H9 (cell line): ENCODE data around the gene DUSP28. TPM values are rescaled to one million over a fixed set of nuclear protein-coding genes. Genes with fewer than 3 reads are reported as not detected.

ENCODE experiments used
- DNase-seq: peaks from one replicate; pipeline ENCODE4 v3.0.0-alpha.2; 2017
- H2AFZ ChIP-seq: one replicate; pipeline ENCODE4 v1.6.1; 2013; ENCODE audit warnings: mild to moderate bottlenecking, low read length, control low read depth, moderate library complexity
- H2AK5ac ChIP-seq: 2 replicates; pipeline ENCODE4 v1.6.1; 2013; ENCODE audit warnings: low read length, control low read depth, mixed read lengths; ENCODE audit not compliant: insufficient read length
- H2BK120ac ChIP-seq: one replicate; pipeline ENCODE4 v1.6.1; 2013; ENCODE audit warnings: low read depth, mild to moderate bottlenecking, low read length, control low read depth, inconsistent platforms; ENCODE audit not compliant: poor library complexity, severe bottlenecking
- H2BK12ac ChIP-seq: 2 replicates; pipeline ENCODE4 v1.6.1; 2013; ENCODE audit warnings: low read length, control low read depth, mixed read lengths, low read depth; ENCODE audit not compliant: insufficient read length
- H2BK15ac ChIP-seq: 2 replicates; pipeline ENCODE4 v1.6.1; 2013; ENCODE audit warnings: low read depth, low read length, control low read depth
- H2BK20ac ChIP-seq: one replicate; pipeline ENCODE4 v1.6.1; 2013; ENCODE audit warnings: low read depth, mild to moderate bottlenecking, low read length, control low read depth, inconsistent platforms; ENCODE audit not compliant: poor library complexity, severe bottlenecking
- H2BK5ac ChIP-seq: 2 replicates; pipeline ENCODE4 v1.6.1; 2013; ENCODE audit warnings: low read length, control low read depth, mixed read lengths; ENCODE audit not compliant: insufficient read length
- H3K14ac ChIP-seq: 2 replicates; pipeline ENCODE4 v1.6.1; 2013; ENCODE audit warnings: low read length, control low read depth; ENCODE audit not compliant: insufficient read depth
- H3K18ac ChIP-seq: 2 replicates; pipeline ENCODE4 v1.6.1; 2013; ENCODE audit warnings: low read depth, mild to moderate bottlenecking, mixed read lengths, low read length, control low read depth; ENCODE audit not compliant: insufficient read length
- H3K23ac ChIP-seq: 2 replicates; pipeline ENCODE4 v1.6.1; 2013; ENCODE audit warnings: low read length, control low read depth, mixed read lengths, low read depth; ENCODE audit not compliant: insufficient read length
- H3K23me2 ChIP-seq: 2 replicates; pipeline ENCODE4 v1.6.1; 2013; ENCODE audit warnings: low read depth, mild to moderate bottlenecking, mixed read lengths, low read length, control low read depth; ENCODE audit not compliant: insufficient read length, poor library complexity, severe bottlenecking
- H3K27ac ChIP-seq: 2 replicates; pipeline ENCODE4 v1.5.1; 2013; ENCODE audit warnings: low read length, control low read depth, mixed read lengths, low read depth; ENCODE audit not compliant: insufficient read length
- H3K27me3 ChIP-seq: 2 replicates; pipeline ENCODE4 v1.6.1; 2013; ENCODE audit warnings: low read length, control low read depth, inconsistent platforms; ENCODE audit not compliant: insufficient read depth
- H3K4ac ChIP-seq: 2 replicates; pipeline ENCODE4 v1.6.1; 2013; ENCODE audit warnings: low read depth, mild to moderate bottlenecking, control low read depth, inconsistent platforms, low read length, moderate library complexity
- H3K4me1 ChIP-seq: 2 replicates; pipeline ENCODE4 v1.6.1; 2013; ENCODE audit warnings: low read length, control low read depth, inconsistent platforms; ENCODE audit not compliant: insufficient read depth
- H3K4me2 ChIP-seq: 2 replicates; pipeline ENCODE4 v1.6.1; 2013; ENCODE audit warnings: low read length, control low read depth, mixed read lengths; ENCODE audit not compliant: insufficient read length, insufficient read depth
- H3K56ac ChIP-seq: 2 replicates; pipeline ENCODE4 v1.6.1; 2013; ENCODE audit warnings: low read depth, mild to moderate bottlenecking, mixed read lengths, low read length, control low read depth; ENCODE audit not compliant: insufficient read length
- H3K79me1 ChIP-seq: 2 replicates; pipeline ENCODE4 v1.6.1; 2013; ENCODE audit warnings: low read depth, mild to moderate bottlenecking, moderate library complexity, low read length, control low read depth, inconsistent platforms; ENCODE audit not compliant: insufficient read depth, poor library complexity, severe bottlenecking
- H3K79me2 ChIP-seq: 2 replicates; pipeline ENCODE4 v1.6.1; 2013; ENCODE audit warnings: low read length, control low read depth, inconsistent platforms; ENCODE audit not compliant: insufficient read depth
- H3K9ac ChIP-seq: 2 replicates; pipeline ENCODE4 v1.6.1; 2013; ENCODE audit warnings: low read length, control low read depth, mixed read lengths; ENCODE audit not compliant: insufficient read length; ENCODE audit errors: extremely low read depth
- H3K9me3 ChIP-seq: one replicate; pipeline ENCODE4 v1.6.1; 2013; ENCODE audit warnings: low read depth, low read length, inconsistent platforms; ENCODE audit not compliant: control insufficient read depth
- H3T11ph ChIP-seq: one replicate; pipeline ENCODE4 v1.6.1; 2013; ENCODE audit warnings: mild to moderate bottlenecking, low read length, control low read depth, inconsistent platforms
- H4K20me1 ChIP-seq: one replicate; pipeline ENCODE4 v1.6.1; 2013; ENCODE audit not compliant: control insufficient read depth, insufficient read length, insufficient read depth
- H4K5ac ChIP-seq: 2 replicates; pipeline ENCODE4 v1.6.1; 2013; ENCODE audit warnings: low read depth, mild to moderate bottlenecking, mixed read lengths, low read length, control low read depth; ENCODE audit not compliant: insufficient read length
- H4K8ac ChIP-seq: replicated peaks from 2 replicates; pipeline ENCODE4 v1.6.1; 2013; ENCODE audit warnings: low read length, control low read depth, mixed read lengths, low read depth; ENCODE audit not compliant: insufficient read length
- H4K91ac ChIP-seq: 2 replicates; pipeline ENCODE4 v1.6.1; 2013; ENCODE audit warnings: low read depth, mild to moderate bottlenecking, moderate library complexity, mixed read lengths, low read length, control low read depth; ENCODE audit not compliant: insufficient read length
- H3K27ac Mint-ChIP-seq, 3 experiments: 2 replicates in 2 of 3; 3 replicates in 1 of 3; pipeline ENCODE4 v1.8.0; 2020 to 2021; ENCODE audit warnings: mixed read lengths in 3 of 3, mild to moderate bottlenecking in 1 of 3, moderate library complexity in 1 of 3
- H3K27me3 Mint-ChIP-seq: 2 replicates; pipeline ENCODE4 v1.8.0; 2021; ENCODE audit warnings: low read depth, mild to moderate bottlenecking, moderate library complexity, mixed read lengths
- H3K36me3 Mint-ChIP-seq, 3 experiments: 2 replicates in 2 of 3; 3 replicates in 1 of 3; pipeline ENCODE4 v1.8.0; 2020 to 2021; ENCODE audit warnings: low read depth in 3 of 3, mixed read lengths in 3 of 3; ENCODE audit not compliant: insufficient read depth in 1 of 3
- H3K4me1 Mint-ChIP-seq, 2 experiments: 2 replicates each; pipeline ENCODE4 v1.8.0; 2020; ENCODE audit warnings: mixed read lengths in 2 of 2
- H3K4me3 Mint-ChIP-seq, 2 experiments: 2 replicates in 1 of 2; 3 replicates in 1 of 2; pipeline ENCODE4 v1.8.0; 2020 to 2021; ENCODE audit warnings: mild to moderate bottlenecking in 2 of 2, mixed read lengths in 2 of 2, moderate library complexity in 1 of 2
- H3K9me3 Mint-ChIP-seq, 2 experiments: 2 replicates in 1 of 2; 3 replicates in 1 of 2; pipeline ENCODE4 v1.8.0; 2020; ENCODE audit warnings: mild to moderate bottlenecking in 2 of 2, mixed read lengths in 2 of 2, moderate library complexity in 1 of 2
- CTCF ChIP-seq: fragments of 200-600 bp; sonication (generic); conservative IDR thresholded peaks from 3 replicates; pipeline ENCODE4 v1.8.0; 2021; ENCODE audit warnings: antibody characterized with exemption, mild to moderate bottlenecking
- WGBS: extraction: QIAGEN DNeasy Blood & Tissue Kit; methylation state at CpG from one replicate; pipeline ENCODE4 v1.1.7; 2013; ENCODE audit warnings: missing lambda C conversion rate, low lambda C conversion rate, mixed read lengths; ENCODE audit not compliant: insufficient read length; ENCODE audit errors: extremely low coverage; 5-methylcytosine and 5-hydroxymethylcytosine counted together
- total RNA-seq: library from RNA; stranded (reverse); gene quantifications from 2 replicates; pipeline ENCODE4 v1.2.1, GENCODE V29; 2021

DUSP28 gene
- total RNA-seq, 1 experiment from 2014 or later: 1.6 TPM

- no peak overlapping the region for H3K18ac ChIP-seq
- Mint-ChIP-seq H3K4me1 (no peaks in the 10 kb centered on the region), H3K9me3 (peaks cover 67 to 70% of the 10 kb centered on the region in 2 experiments), H3K27me3 (peaks cover 2% of the 10 kb centered on the region), H3K4me3 (no peak overlapping the region), H3K36me3 (peaks cover 66 to 79% (median 77%) of the 10 kb centered on the region in 3 experiments), H3K27ac (no peak overlapping the region)
- no peak overlapping the region for H2AFZ ChIP-seq
- no peak overlapping the region for H3K23ac ChIP-seq
- no peak for DNase-seq
- H4K91ac ChIP-seq: no peak overlapping the region
- no peaks in the 10 kb centered on the region for H3K23me2 ChIP-seq
- H4K8ac ChIP-seq: no peak overlapping the region
- no peak for TF ChIP-seq CTCF
- no peak overlapping the region for H3K4ac ChIP-seq
- peaks cover under 1% of the 10 kb centered on the region for H4K20me1 ChIP-seq
- no peaks in the 10 kb centered on the region for H3K79me2 ChIP-seq
- no peak overlapping the region for H3T11ph ChIP-seq
- no peak overlapping the region for H3K9ac ChIP-seq
- no peak overlapping the region for H2BK20ac ChIP-seq
- H4K5ac ChIP-seq: no peak overlapping the region
- no peak overlapping the region for H2AK5ac ChIP-seq
- no peak overlapping the region for H2BK12ac ChIP-seq
- no peak overlapping the region for H2BK120ac ChIP-seq
- H3K9me3 ChIP-seq: peaks cover 25% of the 10 kb centered on the region
- H3K4me2 ChIP-seq: no peak overlapping the region
- WGBS: no CpG with 5 or more reads among the region's 6 CpGs
- H3K4me1 ChIP-seq: no peaks in the 10 kb centered on the region
- H3K27ac ChIP-seq: no peak overlapping the region
- no peak overlapping the region for H2BK15ac ChIP-seq
- H3K14ac ChIP-seq: no peak overlapping the region
- no peak overlapping the region for H3K56ac ChIP-seq
- H2BK5ac ChIP-seq: no peak overlapping the region
- no peaks in the 10 kb centered on the region for H3K27me3 ChIP-seq
- no peaks in the 10 kb centered on the region for H3K79me1 ChIP-seq
These were observed 34.4 kb upstream of the DUSP28 start for GRCh38 chr2:240525802-240526201.
